Mucosa of descending colon (tissue), 3 donors: ENCODE data around the gene PEMT. TPM values are rescaled to one million over a fixed set of nuclear protein-coding genes. Genes with fewer than 3 reads are reported as not detected.
A peak's percentile ranks its signal among the peaks of the same experiment; 100 is the strongest.

ENCODE experiments used
- ATAC-seq: fragments of 200-7000 bp; cut with Tn5 transposase; one replicate; pipeline ENCODE4 v1.9.1; 2020; ENCODE audit warnings: mild to moderate bottlenecking, moderate library complexity
- DNase-seq, 3 donors: peaks; one replicate each; pipeline ENCODE4 v3.0.0-alpha.2; 2020
- H3K36me3 ChIP-seq: fragments of 200-600 bp; one replicate; pipeline ENCODE4 v1.8.0; 2021; ENCODE audit warnings: low read depth, mild to moderate bottlenecking
- H3K4me1 ChIP-seq: fragments of 200-600 bp; one replicate; pipeline ENCODE4 v1.8.0; 2021; ENCODE audit warnings: low read depth, mild to moderate bottlenecking
- H3K4me3 ChIP-seq: fragments of 200-600 bp; one replicate; pipeline ENCODE4 v1.8.0; 2021; ENCODE audit warnings: mild to moderate bottlenecking
- H3K9me3 ChIP-seq: fragments of 200-600 bp; one replicate; pipeline ENCODE4 v1.8.0; 2021; ENCODE audit warnings: mild to moderate bottlenecking
- CTCF ChIP-seq: fragments of 200-600 bp; IDR thresholded peaks from one replicate; pipeline ENCODE4 v1.8.0; 2022; ENCODE audit warnings: antibody characterized with exemption, mild to moderate bottlenecking
- intact Hi-C, 2 donors: fragments of 100-400 bp; cut with DNase I in 1 of 2; cut with micrococcal nuclease in 1 of 2; formaldehyde crosslinking; loops; one replicate each; pipeline versions ENCODE4 v1.11.0 to v1.11.1; 2022; cut with DNase I, micrococcal nuclease
- total RNA-seq, 3 donors: library from RNA; stranded (reverse); fragmentation: NEBNext Ultra II Directional in 2 of 3; extraction: Animal tissue kit (Norgen Biotek cat#: 25700) in 2 of 3; gene quantifications; one replicate each; pipeline versions ENCODE4 v1.2.1 to v1.2.4, GENCODE V29; 2021 to 2023
- donor health status: DM: no; HTN: no; CAD: no; lungs with moderate emphysema.
- donor health status: DM: no; HTN: no; CAD: no.
- donor health status: DM: no; HTN: yes; CAD: no.

PEMT gene
- total RNA-seq, 3 donors from 2014 or later: 15.4 to 18.3 (median 16.1) TPM

- peak; percentile 32 for ATAC-seq
- H3K4me1 ChIP-seq: peaks cover 20% of the 10 kb centered on the region
- no peaks in the 10 kb centered on the region for H3K9me3 ChIP-seq
- intact Hi-C loops: no loop called here
- H3K4me3 ChIP-seq: no peak overlapping the region
- no peak for TF ChIP-seq CTCF
- DNase-seq: peak in 2 of 3 donors; percentile 68 to 78
- no peaks in the 10 kb centered on the region for H3K36me3 ChIP-seq
These were observed 98.1 kb downstream of the PEMT start for GRCh38 chr17:17493249-17493985.

GRCh38 chr17:17492571-17492970, 98.9 kb downstream of the PEMT start:
- intact Hi-C loops: no loop called here
- H3K4me1 ChIP-seq: peaks cover 20% of the 10 kb centered on the region

GRCh38 chr17:17492085-17492484, 99.4 kb downstream of the PEMT start:
- H3K36me3 ChIP-seq: no peaks in the 10 kb centered on the region
- no peaks in the 10 kb centered on the region for H3K9me3 ChIP-seq
- intact Hi-C loops: no loop called here
- no peak overlapping the region for H3K4me3 ChIP-seq
- DNase-seq (peak in 1 of 3 donors; percentile 14), ATAC-seq (no peak)
- no peak for TF ChIP-seq CTCF
- peaks cover 20% of the 10 kb centered on the region for H3K4me1 ChIP-seq

More at GRCh38 chr17:17492571-17492970, 98.9 kb downstream of the PEMT start:
- H3K36me3 ChIP-seq: no peaks in the 10 kb centered on the region
- H3K4me3 ChIP-seq: no peak overlapping the region
- TF ChIP-seq CTCF: no peak
- ATAC-seq: no peak
- DNase-seq: no peak
- H3K9me3 ChIP-seq: no peaks in the 10 kb centered on the region

GRCh38 chr17:17491546-17491988, 99.9 kb downstream of the PEMT start:
- intact Hi-C loops: no loop called here
- ATAC-seq (no peak), DNase-seq (peak in 1 of 3 donors; percentile 27)
- H3K4me1 ChIP-seq: peaks cover 20% of the 10 kb centered on the region
- no peaks in the 10 kb centered on the region for H3K9me3 ChIP-seq
- H3K36me3 ChIP-seq: no peaks in the 10 kb centered on the region
- no peak overlapping the region for H3K4me3 ChIP-seq
- no peak for TF ChIP-seq CTCF

- no peak for ATAC-seq
- H3K36me3 ChIP-seq: no peaks in the 10 kb centered on the region
- peaks cover 20% of the 10 kb centered on the region for H3K4me1 ChIP-seq
- DNase-seq: peak in 1 of 3 donors; percentile 13
- no peak for TF ChIP-seq CTCF
- intact Hi-C loops: no loop called here
- no peak overlapping the region for H3K4me3 ChIP-seq
- no peaks in the 10 kb centered on the region for H3K9me3 ChIP-seq
These were observed 100.5 kb downstream of the PEMT start for GRCh38 chr17:17491031-17491471.
